Endodermal cell (in vitro differentiated cells): ENCODE measurements around the gene PARD3B. TPM values are rescaled to one million over a fixed set of nuclear protein-coding genes. Genes with fewer than 3 reads are reported as not detected.

Experiments used
- DNase-seq: peaks from one replicate; pipeline ENCODE4 v3.0.0-alpha.2; 2017
- H3K27ac ChIP-seq: 2 replicates; pipeline ENCODE4 v1.5.1; 2013; ENCODE audit warnings: mild to moderate bottlenecking, low read depth, low read length, moderate library complexity
- H3K27me3 ChIP-seq: 2 replicates; pipeline ENCODE4 v1.6.1; 2013; ENCODE audit warnings: mild to moderate bottlenecking, low read length, moderate library complexity; ENCODE audit not compliant: insufficient read depth, control insufficient read depth, poor library complexity, severe bottlenecking
- H3K36me3 ChIP-seq: 2 replicates; pipeline ENCODE4 v1.7.0; 2013; ENCODE audit warnings: mild to moderate bottlenecking, low read length, moderate library complexity; ENCODE audit not compliant: control insufficient read depth, insufficient read depth
- H3K4me1 ChIP-seq: one replicate; pipeline ENCODE4 v1.7.0; 2013; ENCODE audit warnings: low read length; ENCODE audit not compliant: control insufficient read depth, insufficient read depth
- H3K4me3 ChIP-seq: 2 replicates; pipeline ENCODE4 v1.5.1; 2013; ENCODE audit warnings: mild to moderate bottlenecking, low read length, moderate library complexity
- H3K9ac ChIP-seq: 2 replicates; pipeline ENCODE4 v1.6.1; 2013; ENCODE audit warnings: mild to moderate bottlenecking, low read length, moderate library complexity; ENCODE audit not compliant: poor library complexity, severe bottlenecking; ENCODE audit errors: extremely low read depth
- H3K9me3 ChIP-seq: 2 replicates; pipeline ENCODE4 v1.6.1; 2013; ENCODE audit warnings: mild to moderate bottlenecking, low read length, moderate library complexity; ENCODE audit not compliant: control insufficient read depth
- H3K27ac Mint-ChIP-seq: 2 replicates; pipeline ENCODE4 v1.8.0; 2020; ENCODE audit warnings: mixed read lengths
- H3K27me3 Mint-ChIP-seq: 2 replicates; pipeline ENCODE4 v1.8.0; 2021; ENCODE audit warnings: mild to moderate bottlenecking, mixed read lengths; ENCODE audit not compliant: insufficient read depth
- H3K36me3 Mint-ChIP-seq: 2 replicates; pipeline ENCODE4 v1.8.0; 2020; ENCODE audit warnings: low read depth, mixed read lengths
- H3K4me1 Mint-ChIP-seq: 2 replicates; pipeline ENCODE4 v1.8.0; 2020; ENCODE audit warnings: mixed read lengths
- H3K4me3 Mint-ChIP-seq: 2 replicates; pipeline ENCODE4 v1.8.0; 2020; ENCODE audit warnings: mild to moderate bottlenecking, moderate library complexity, mixed read lengths
- H3K9me3 Mint-ChIP-seq: 2 replicates; pipeline ENCODE4 v1.8.0; 2020; ENCODE audit warnings: mild to moderate bottlenecking, mixed read lengths
- CTCF ChIP-seq: fragments of 200-600 bp; sonication (generic); conservative IDR thresholded peaks from 2 replicates; pipeline ENCODE4 v1.5.0; 2021; ENCODE audit warnings: antibody characterized with exemption, mild to moderate bottlenecking
- WGBS, 2 experiments: methylation state at CpG; one replicate each; pipeline versions ENCODE4 v1.1.5 to v1.1.7; 2013; ENCODE audit warnings: missing lambda C conversion rate in 2 of 2, mixed read lengths in 1 of 2; ENCODE audit not compliant: insufficient coverage in 1 of 2, insufficient read length in 1 of 2; 5-methylcytosine and 5-hydroxymethylcytosine counted together
- total RNA-seq, 2 donors: library from RNA; stranded (reverse); fragmentation: NEBNext Ultra II Directional in 1 of 2; extraction: Animal tissue kit (Norgen Biotek cat#: 25700) in 1 of 2; gene quantifications; 2 replicates in 1 of 2; 3 replicates in 1 of 2; pipeline ENCODE4 v1.2.1, GENCODE V29; 2021

PARD3B gene
- total RNA-seq, 2 donors from 2014 or later, result 2.5 to 5.6 TPM

DNA sequence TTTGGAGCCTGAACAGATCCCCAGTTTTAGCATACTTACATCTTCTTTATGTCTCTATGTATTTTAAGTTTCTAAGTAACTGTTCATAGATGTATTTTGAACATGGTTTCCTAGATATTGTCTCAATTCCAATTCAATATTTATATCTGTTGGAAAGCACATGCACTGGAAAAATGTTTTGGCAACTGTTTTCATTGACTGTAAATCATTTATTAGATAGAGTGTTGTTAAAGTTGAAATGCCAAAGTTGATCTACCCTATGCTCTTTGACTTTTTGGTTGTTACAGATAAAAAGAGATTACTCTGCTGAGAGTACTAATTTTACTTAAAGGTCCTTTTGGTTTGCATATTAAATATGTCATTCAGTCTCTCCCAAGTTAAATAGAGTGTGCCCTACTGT lies 792.0 kb downstream of the PARD3B start:
- Mint-ChIP-seq H3K27me3 (no peaks in the 10 kb centered on the region), H3K36me3 (no peaks in the 10 kb centered on the region), H3K27ac (no peak overlapping the region), H3K9me3 (peaks cover 9% of the 10 kb centered on the region), H3K4me1 (no peaks in the 10 kb centered on the region), H3K4me3 (no peak overlapping the region)
- H3K9ac ChIP-seq, result no peak overlapping the region
- H3K27ac ChIP-seq, result no peak overlapping the region
- H3K27me3 ChIP-seq, result no peaks in the 10 kb centered on the region
- no peak for DNase-seq
- no peaks in the 10 kb centered on the region for H3K4me1 ChIP-seq
- H3K9me3 ChIP-seq, result no peaks in the 10 kb centered on the region
- no peak for TF ChIP-seq CTCF
- no peaks in the 10 kb centered on the region for H3K36me3 ChIP-seq
- H3K4me3 ChIP-seq, result no peak overlapping the region

- Mint-ChIP-seq H3K27me3 (peaks cover 2% of the 10 kb centered on the region), H3K4me3 (no peak overlapping the region), H3K27ac (no peak overlapping the region), H3K9me3 (peaks cover 9% of the 10 kb centered on the region), H3K36me3 (no peaks in the 10 kb centered on the region), H3K4me1 (peaks cover 3% of the 10 kb centered on the region)
- WGBS, 2 experiments, result 90% methylated on average over 1 of the region's 1 CpG; no CpG with 5 or more reads in 1 of the 2 experiments
- no peaks in the 10 kb centered on the region for H3K36me3 ChIP-seq
- TF ChIP-seq CTCF, result no peak
- no peak for DNase-seq
- no peak overlapping the region for H3K9ac ChIP-seq
- H3K9me3 ChIP-seq, result no peaks in the 10 kb centered on the region
- H3K27me3 ChIP-seq, result no peaks in the 10 kb centered on the region
- H3K4me1 ChIP-seq, result no peaks in the 10 kb centered on the region
- no peak overlapping the region for H3K27ac ChIP-seq
- no peak overlapping the region for H3K4me3 ChIP-seq
Measured at GRCh38 chr2:205338156-205338555, 792.9 kb downstream of the PARD3B start.

DNA sequence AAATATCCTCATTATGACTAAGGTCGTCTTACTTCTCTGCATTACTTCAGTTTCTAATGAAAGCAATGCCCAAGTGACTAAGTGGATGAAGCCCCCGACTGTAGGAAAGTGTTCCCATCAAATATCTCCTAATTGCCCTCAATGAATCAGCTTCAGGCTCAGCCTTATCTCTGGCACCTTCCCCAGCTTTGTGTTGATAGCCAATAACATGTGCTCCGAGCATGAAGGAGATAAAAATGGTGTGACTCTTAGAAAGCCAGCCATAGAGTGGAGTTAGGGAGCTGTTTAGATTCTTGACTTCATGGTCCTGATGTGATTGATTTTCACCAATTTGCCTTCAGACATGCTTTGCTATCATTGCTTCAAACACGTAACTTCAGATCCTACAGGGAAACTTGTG lies 797.8 kb downstream of the PARD3B start:
- Mint-ChIP-seq H3K36me3 (no peaks in the 10 kb centered on the region), H3K9me3 (peaks cover 3% of the 10 kb centered on the region), H3K4me3 (no peak overlapping the region), H3K27me3 (peaks cover 3% of the 10 kb centered on the region), H3K27ac (no peak overlapping the region), H3K4me1 (peaks cover 21% of the 10 kb centered on the region)
- H3K4me3 ChIP-seq, result no peak overlapping the region
- no peak for DNase-seq
- no peak overlapping the region for H3K9ac ChIP-seq
- H3K4me1 ChIP-seq, result peaks cover 4% of the 10 kb centered on the region
- H3K36me3 ChIP-seq, result no peaks in the 10 kb centered on the region
- no peaks in the 10 kb centered on the region for H3K27me3 ChIP-seq
- no peak overlapping the region for H3K27ac ChIP-seq
- H3K9me3 ChIP-seq, result no peaks in the 10 kb centered on the region
- 75 to 84% methylated on average over 2 to 4 of the region's 4 CpGs for WGBS, 2 experiments
- TF ChIP-seq CTCF, result no peak
